ENCODE data around the gene ECEL1. TPM values are rescaled to one million over a fixed set of nuclear protein-coding genes. Genes with fewer than 3 reads are reported as not detected.

Gene ECEL1
- total RNA-seq, 1 experiment from 2014 or later, result not detected

GRCh38 chr2:232532419-232532818 lies 44.8 kb upstream of the ECEL1 start:
- POLR2A ChIA-PET (ENCODE audit: unreplicated experiment), result no interaction called here
- no peaks in the 10 kb centered on the region for H3K9me2 ChIP-seq (ENCODE audit: insufficient read depth)
- H3K27me3 ChIP-seq (ENCODE audit: insufficient read depth, low read depth), result no peaks in the 10 kb centered on the region
- no peak for DNase-seq
- no peak overlapping the region for H2AFZ ChIP-seq
- H4K20me1 ChIP-seq (ENCODE audit: insufficient read depth), result no peaks in the 10 kb centered on the region
- CTCF ChIA-PET, result no interaction called here
- H3F3A ChIP-seq (ENCODE audit: insufficient read depth, low read depth), result no peaks in the 10 kb centered on the region
- BruUV-seq (replicated peaks), result no TSS peak
- H3K79me2 ChIP-seq (ENCODE audit: low read depth), result no peaks in the 10 kb centered on the region
- TF ChIP-seq EZH2 (IDR thresholded peaks at IDR 0.05; ENCODE audit: low read depth), result no peak
- TF ChIP-seq, protein P1, sequence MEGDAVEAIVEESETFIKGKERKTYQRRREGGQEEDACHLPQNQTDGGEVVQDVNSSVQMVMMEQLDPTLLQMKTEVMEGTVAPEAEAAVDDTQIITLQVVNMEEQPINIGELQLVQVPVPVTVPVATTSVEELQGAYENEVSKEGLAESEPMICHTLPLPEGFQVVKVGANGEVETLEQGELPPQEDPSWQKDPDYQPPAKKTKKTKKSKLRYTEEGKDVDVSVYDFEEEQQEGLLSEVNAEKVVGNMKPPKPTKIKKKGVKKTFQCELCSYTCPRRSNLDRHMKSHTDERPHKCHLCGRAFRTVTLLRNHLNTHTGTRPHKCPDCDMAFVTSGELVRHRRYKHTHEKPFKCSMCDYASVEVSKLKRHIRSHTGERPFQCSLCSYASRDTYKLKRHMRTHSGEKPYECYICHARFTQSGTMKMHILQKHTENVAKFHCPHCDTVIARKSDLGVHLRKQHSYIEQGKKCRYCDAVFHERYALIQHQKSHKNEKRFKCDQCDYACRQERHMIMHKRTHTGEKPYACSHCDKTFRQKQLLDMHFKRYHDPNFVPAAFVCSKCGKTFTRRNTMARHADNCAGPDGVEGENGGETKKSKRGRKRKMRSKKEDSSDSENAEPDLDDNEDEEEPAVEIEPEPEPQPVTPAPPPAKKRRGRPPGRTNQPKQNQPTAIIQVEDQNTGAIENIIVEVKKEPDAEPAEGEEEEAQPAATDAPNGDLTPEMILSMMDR (conservative IDR thresholded peaks at IDR 0.05), result no peak
- intact Hi-C loops (cut with micrococcal nuclease; ENCODE audit: unreplicated experiment), result no loop called here
- H3K4me2 ChIP-seq, result no peak overlapping the region
- H3K9me3 ChIP-seq (ENCODE audit: insufficient read depth, low read depth), result 0 out of 2 replicates have a peak, but pooled peaks cover 2% of the 10 kb centered on the region
- no peaks in the 10 kb centered on the region for H3K4me1 ChIP-seq (replicated peaks; ENCODE audit: insufficient read depth)
- H3K36me3 ChIP-seq (ENCODE audit: low read depth), result no peaks in the 10 kb centered on the region
- H3K4me3 ChIP-seq, result no peak overlapping the region
- H3K27ac ChIP-seq, result no peak overlapping the region

- no peaks in the 10 kb centered on the region for H3F3A ChIP-seq (ENCODE audit: insufficient read depth, low read depth)
- TF ChIP-seq EZH2 (IDR thresholded peaks at IDR 0.05; ENCODE audit: low read depth), result no peak
- TF ChIP-seq, protein P1 (conservative IDR thresholded peaks at IDR 0.05), result no peak
- H3K4me2 ChIP-seq, result no peak overlapping the region
- no peak overlapping the region for H3K27ac ChIP-seq
- H4K20me1 ChIP-seq (ENCODE audit: insufficient read depth), result no peaks in the 10 kb centered on the region
- DNase-seq, result no peak
- no peaks in the 10 kb centered on the region for H3K36me3 ChIP-seq (ENCODE audit: low read depth)
- H3K4me3 ChIP-seq, result no peak overlapping the region
- H2AFZ ChIP-seq, result no peak overlapping the region
- no TSS peak for BruUV-seq (replicated peaks)
- no peaks in the 10 kb centered on the region for H3K9me3 ChIP-seq (ENCODE audit: insufficient read depth, low read depth)
- no peaks in the 10 kb centered on the region for H3K79me2 ChIP-seq (ENCODE audit: low read depth)
- no peaks in the 10 kb centered on the region for H3K9me2 ChIP-seq (ENCODE audit: insufficient read depth)
- CTCF ChIA-PET, result no interaction called here
- no peaks in the 10 kb centered on the region for H3K4me1 ChIP-seq (replicated peaks; ENCODE audit: insufficient read depth)
- intact Hi-C loops (cut with micrococcal nuclease; ENCODE audit: unreplicated experiment), result no loop called here
- POLR2A ChIA-PET (ENCODE audit: unreplicated experiment), result interaction anchor here (0.6 kb wide), 1 partner anchor 32 kb away, joined by 6 read pairs; no protein-coding TSS in a partner anchor
- H3K27me3 ChIP-seq (ENCODE audit: insufficient read depth, low read depth), result no peaks in the 10 kb centered on the region
Observed at GRCh38 chr2:232530626-232531260, 43.1 kb upstream of the ECEL1 start.

DNA sequence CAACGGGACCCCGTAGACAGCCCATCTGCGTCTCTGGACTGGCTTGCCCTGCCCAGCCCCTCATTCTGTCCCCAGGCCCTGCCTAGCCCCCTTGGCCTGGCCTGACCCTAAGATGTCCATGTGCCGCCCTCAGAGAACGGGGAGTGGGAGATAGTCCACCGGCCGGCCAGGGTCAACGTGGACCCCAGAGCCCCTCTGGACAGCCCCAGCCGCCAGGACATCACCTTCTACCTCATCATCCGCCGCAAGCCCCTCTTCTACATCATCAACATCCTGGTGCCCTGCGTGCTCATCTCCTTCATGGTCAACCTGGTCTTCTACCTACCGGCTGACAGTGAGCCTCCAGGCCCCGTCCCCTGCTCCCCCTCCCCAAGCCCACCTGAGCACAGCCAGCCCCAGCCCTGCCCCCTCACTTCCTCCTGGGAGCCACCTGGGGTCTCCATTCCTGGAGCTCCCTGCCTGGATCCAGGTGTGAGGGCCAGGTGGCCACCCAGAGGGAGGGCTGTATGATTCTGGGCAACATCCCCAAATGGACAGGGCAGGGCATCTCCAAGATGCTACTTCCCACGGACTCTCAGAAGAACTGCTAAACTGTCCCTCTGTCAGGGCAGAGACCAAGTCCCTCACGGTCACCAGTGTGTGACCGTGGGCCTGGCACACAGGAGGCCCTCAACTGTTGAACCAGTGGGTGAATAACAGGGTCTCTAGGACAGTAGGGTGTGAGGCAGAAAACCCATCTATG lies 42.3 kb upstream of the ECEL1 start:
- Histone ChIP-seq H3K4me2 (no peak overlapping the region), H3K9me3 (ENCODE audit: insufficient read depth, low read depth) (no peaks in the 10 kb centered on the region), H3K27ac (no peak overlapping the region), H3K27me3 (ENCODE audit: insufficient read depth, low read depth) (no peaks in the 10 kb centered on the region), H3F3A (ENCODE audit: insufficient read depth, low read depth) (no peaks in the 10 kb centered on the region), H3K9me2 (ENCODE audit: insufficient read depth) (no peaks in the 10 kb centered on the region), H3K79me2 (ENCODE audit: low read depth) (no peaks in the 10 kb centered on the region), H3K36me3 (ENCODE audit: low read depth) (no peaks in the 10 kb centered on the region), H2AFZ (no peak overlapping the region), H3K4me3 (no peak overlapping the region), H4K20me1 (ENCODE audit: insufficient read depth) (no peaks in the 10 kb centered on the region), H3K4me1 (replicated peaks; ENCODE audit: insufficient read depth) (no peaks in the 10 kb centered on the region)
- intact Hi-C loops (cut with micrococcal nuclease; ENCODE audit: unreplicated experiment), result loop anchor here (10.0 kb wide), 2 partner anchors 205 to 625 kb away; no protein-coding TSS in a partner anchor
- POLR2A ChIA-PET (ENCODE audit: unreplicated experiment), result interaction anchor here (0.6 kb wide), 1 partner anchor 31 kb away, joined by 6 read pairs; no protein-coding TSS in a partner anchor
- CTCF ChIA-PET, result no interaction called here
- no peak for DNase-seq
- no TSS peak for BruUV-seq (replicated peaks)
- TF ChIP-seq EZH2 (IDR thresholded peaks at IDR 0.05; ENCODE audit: low read depth), result no peak
- TF ChIP-seq, protein P1 (conservative IDR thresholded peaks at IDR 0.05), result no peak

Measured in PC-9 (cell line).